Chondrocyte (in vitro differentiated cells): ENCODE measurements around the gene UXS1. TPM values are rescaled to one million over a fixed set of nuclear protein-coding genes. Genes with fewer than 3 reads are reported as not detected.

Source experiments
- DNase-seq: peaks from one replicate; pipeline ENCODE4 v3.0.0; 2021; ENCODE audit warnings: mixed read lengths, low spot score
- H3K27ac Mint-ChIP-seq: one replicate; pipeline ENCODE4 v1.8.0; 2021; ENCODE audit warnings: mild to moderate bottlenecking, moderate library complexity, mixed read lengths; ENCODE audit not compliant: unreplicated experiment
- H3K27me3 Mint-ChIP-seq: 2 replicates; pipeline ENCODE4 v1.8.0; 2021; ENCODE audit warnings: low read depth, mixed read lengths
- H3K36me3 Mint-ChIP-seq: 2 replicates; pipeline ENCODE4 v1.8.0; 2021; ENCODE audit warnings: low read depth, mixed read lengths
- H3K4me1 Mint-ChIP-seq: 2 replicates; pipeline ENCODE4 v1.8.0; 2021; ENCODE audit warnings: low read depth, mild to moderate bottlenecking, mixed read lengths
- H3K4me3 Mint-ChIP-seq: one replicate; pipeline ENCODE4 v1.8.0; 2021; ENCODE audit warnings: mild to moderate bottlenecking, moderate library complexity, mixed read lengths; ENCODE audit not compliant: unreplicated experiment
- H3K9me3 Mint-ChIP-seq: 2 replicates; pipeline ENCODE4 v1.8.0; 2021; ENCODE audit warnings: low read depth, mixed read lengths
- CTCF ChIP-seq: fragments of 200-600 bp; sonication (generic); IDR thresholded peaks from 2 replicates; pipeline ENCODE4 v1.5.0; 2021; ENCODE audit warnings: antibody characterized with exemption, mild to moderate bottlenecking, moderate library complexity
- total RNA-seq: library from RNA; stranded (reverse); gene quantifications from 3 replicates; pipeline ENCODE4 v1.2.1, GENCODE V29; 2021

Gene UXS1
- total RNA-seq, 1 donor from 2014 or later = 19.7 TPM

- TF ChIP-seq CTCF = no peak
- H3K9me3 Mint-ChIP-seq = no peaks in the 10 kb centered on the region
- peaks cover 10% of the 10 kb centered on the region for H3K4me1 Mint-ChIP-seq
- H3K4me3 Mint-ChIP-seq = no peak overlapping the region
- DNase-seq = no peak
- H3K36me3 Mint-ChIP-seq = peaks cover 3% of the 10 kb centered on the region
- H3K27me3 Mint-ChIP-seq = no peaks in the 10 kb centered on the region
- no peak overlapping the region for H3K27ac Mint-ChIP-seq
Measured at GRCh38 chr2:106117347-106117746, 76.8 kb downstream of the UXS1 start.

- Mint-ChIP-seq H3K27me3 (no peaks in the 10 kb centered on the region), H3K36me3 (peaks cover 7% of the 10 kb centered on the region), H3K4me1 (peaks cover 10% of the 10 kb centered on the region), H3K4me3 (no peak overlapping the region), H3K9me3 (no peaks in the 10 kb centered on the region), H3K27ac (no peak overlapping the region)
- no peak for DNase-seq
- TF ChIP-seq CTCF = no peak
Measured at GRCh38 chr2:106116248-106116647, 77.9 kb downstream of the UXS1 start.

GRCh38 chr2:106115665-106116064 lies 78.4 kb downstream of the UXS1 start:
- DNase-seq = no peak
- no peak for TF ChIP-seq CTCF
- Mint-ChIP-seq H3K36me3 (peaks cover 12% of the 10 kb centered on the region), H3K9me3 (no peaks in the 10 kb centered on the region), H3K27me3 (no peaks in the 10 kb centered on the region), H3K4me1 (peaks cover 10% of the 10 kb centered on the region), H3K4me3 (no peak overlapping the region), H3K27ac (no peak overlapping the region)

- H3K4me1 Mint-ChIP-seq = peaks cover 10% of the 10 kb centered on the region
- no peaks in the 10 kb centered on the region for H3K27me3 Mint-ChIP-seq
- no peaks in the 10 kb centered on the region for H3K9me3 Mint-ChIP-seq
- peaks cover 12% of the 10 kb centered on the region for H3K36me3 Mint-ChIP-seq
- TF ChIP-seq CTCF = no peak
- H3K4me3 Mint-ChIP-seq = no peak overlapping the region
- no peak for DNase-seq
- peak overlapping the region; percentile 29 for H3K27ac Mint-ChIP-seq
Measured at GRCh38 chr2:106115250-106115649, 78.9 kb downstream of the UXS1 start.

- Mint-ChIP-seq H3K4me1 (peaks cover 10% of the 10 kb centered on the region), H3K9me3 (no peaks in the 10 kb centered on the region), H3K27me3 (no peaks in the 10 kb centered on the region), H3K4me3 (no peak overlapping the region), H3K27ac (no peak overlapping the region), H3K36me3 (peaks cover 12% of the 10 kb centered on the region)
- DNase-seq = no peak
- TF ChIP-seq CTCF = no peak
Measured at GRCh38 chr2:106114166-106114565, 79.9 kb downstream of the UXS1 start.
